22Rv1 (cell line): ENCODE measurements around the gene VSTM4.

Experiments used
- ZFX ChIP-seq: fragments of 450-650 bp; IDR thresholded peaks from 2 replicates; pipeline ENCODE4 v1.6.1; 2017; ENCODE audit warnings: antibody characterized with exemption, borderline replicate concordance
- TF ChIP-seq, protein P1 (sequence below): fragments of 450-650 bp; IDR thresholded peaks from 2 replicates; pipeline ENCODE4 v1.5.1; 2017; ENCODE audit warnings: mild to moderate bottlenecking

- TF ChIP-seq, protein P1, sequence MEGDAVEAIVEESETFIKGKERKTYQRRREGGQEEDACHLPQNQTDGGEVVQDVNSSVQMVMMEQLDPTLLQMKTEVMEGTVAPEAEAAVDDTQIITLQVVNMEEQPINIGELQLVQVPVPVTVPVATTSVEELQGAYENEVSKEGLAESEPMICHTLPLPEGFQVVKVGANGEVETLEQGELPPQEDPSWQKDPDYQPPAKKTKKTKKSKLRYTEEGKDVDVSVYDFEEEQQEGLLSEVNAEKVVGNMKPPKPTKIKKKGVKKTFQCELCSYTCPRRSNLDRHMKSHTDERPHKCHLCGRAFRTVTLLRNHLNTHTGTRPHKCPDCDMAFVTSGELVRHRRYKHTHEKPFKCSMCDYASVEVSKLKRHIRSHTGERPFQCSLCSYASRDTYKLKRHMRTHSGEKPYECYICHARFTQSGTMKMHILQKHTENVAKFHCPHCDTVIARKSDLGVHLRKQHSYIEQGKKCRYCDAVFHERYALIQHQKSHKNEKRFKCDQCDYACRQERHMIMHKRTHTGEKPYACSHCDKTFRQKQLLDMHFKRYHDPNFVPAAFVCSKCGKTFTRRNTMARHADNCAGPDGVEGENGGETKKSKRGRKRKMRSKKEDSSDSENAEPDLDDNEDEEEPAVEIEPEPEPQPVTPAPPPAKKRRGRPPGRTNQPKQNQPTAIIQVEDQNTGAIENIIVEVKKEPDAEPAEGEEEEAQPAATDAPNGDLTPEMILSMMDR = no peak
- TF ChIP-seq ZFX = no peak
Measured at GRCh38 chr10:48970654-48971053, 144.7 kb downstream of the VSTM4 start.
